GM12875 (cell line): ENCODE results near the gene DSP.

Source experiments
- H3K4me3 ChIP-seq: one replicate; pipeline ENCODE4 v1.5.1; 2011; ENCODE audit warnings: low read depth, low read length, control low read depth
- TF ChIP-seq, protein P1 (sequence below): IDR thresholded peaks from 2 replicates; pipeline ENCODE4 v1.5.1; 2011; ENCODE audit warnings: low read depth, mild to moderate bottlenecking, control low read depth, inconsistent platforms, low read length, moderate library complexity, borderline replicate concordance; ENCODE audit not compliant: insufficient read depth

The DSP gene

DNA sequence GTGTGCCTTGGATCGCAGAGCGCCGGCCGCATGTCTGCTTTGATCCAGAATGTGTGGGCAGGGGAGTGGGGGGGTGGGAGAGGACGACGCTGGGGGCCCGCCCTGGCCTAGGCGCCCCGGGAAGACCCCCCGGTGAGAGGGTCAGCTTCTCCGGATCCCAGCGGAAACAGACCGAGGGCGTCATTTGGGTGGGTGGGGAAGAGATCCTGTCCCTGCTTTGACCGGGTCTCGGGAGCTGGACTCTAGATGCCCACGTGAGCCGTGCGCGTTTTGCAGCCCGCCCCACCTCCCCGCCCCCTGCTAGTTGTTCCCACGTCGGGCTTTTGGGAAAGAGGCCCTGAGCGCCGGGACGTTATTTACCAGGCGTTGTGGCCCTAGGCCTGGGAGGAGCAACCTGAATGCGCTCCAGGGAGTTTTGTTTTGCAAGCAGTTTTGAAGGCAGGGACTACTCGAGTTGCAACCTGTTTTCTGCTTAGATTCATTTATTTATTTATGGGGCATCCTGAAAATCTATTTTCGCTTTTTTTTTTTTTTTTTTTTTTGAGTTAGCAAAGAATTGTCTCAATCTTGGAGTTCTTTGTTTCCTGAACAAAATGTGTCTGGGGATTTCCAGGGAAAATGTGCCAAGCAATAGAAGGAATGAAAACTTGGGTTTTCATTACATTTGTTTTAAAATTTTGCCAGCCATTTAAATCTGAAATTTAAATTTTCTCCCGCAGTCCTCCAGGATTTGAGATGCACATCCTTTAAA, 1.6 kb downstream of the DSP start:
- TF ChIP-seq, protein P1, sequence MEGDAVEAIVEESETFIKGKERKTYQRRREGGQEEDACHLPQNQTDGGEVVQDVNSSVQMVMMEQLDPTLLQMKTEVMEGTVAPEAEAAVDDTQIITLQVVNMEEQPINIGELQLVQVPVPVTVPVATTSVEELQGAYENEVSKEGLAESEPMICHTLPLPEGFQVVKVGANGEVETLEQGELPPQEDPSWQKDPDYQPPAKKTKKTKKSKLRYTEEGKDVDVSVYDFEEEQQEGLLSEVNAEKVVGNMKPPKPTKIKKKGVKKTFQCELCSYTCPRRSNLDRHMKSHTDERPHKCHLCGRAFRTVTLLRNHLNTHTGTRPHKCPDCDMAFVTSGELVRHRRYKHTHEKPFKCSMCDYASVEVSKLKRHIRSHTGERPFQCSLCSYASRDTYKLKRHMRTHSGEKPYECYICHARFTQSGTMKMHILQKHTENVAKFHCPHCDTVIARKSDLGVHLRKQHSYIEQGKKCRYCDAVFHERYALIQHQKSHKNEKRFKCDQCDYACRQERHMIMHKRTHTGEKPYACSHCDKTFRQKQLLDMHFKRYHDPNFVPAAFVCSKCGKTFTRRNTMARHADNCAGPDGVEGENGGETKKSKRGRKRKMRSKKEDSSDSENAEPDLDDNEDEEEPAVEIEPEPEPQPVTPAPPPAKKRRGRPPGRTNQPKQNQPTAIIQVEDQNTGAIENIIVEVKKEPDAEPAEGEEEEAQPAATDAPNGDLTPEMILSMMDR: no peak
- H3K4me3 ChIP-seq: no peak overlapping the region

DNA sequence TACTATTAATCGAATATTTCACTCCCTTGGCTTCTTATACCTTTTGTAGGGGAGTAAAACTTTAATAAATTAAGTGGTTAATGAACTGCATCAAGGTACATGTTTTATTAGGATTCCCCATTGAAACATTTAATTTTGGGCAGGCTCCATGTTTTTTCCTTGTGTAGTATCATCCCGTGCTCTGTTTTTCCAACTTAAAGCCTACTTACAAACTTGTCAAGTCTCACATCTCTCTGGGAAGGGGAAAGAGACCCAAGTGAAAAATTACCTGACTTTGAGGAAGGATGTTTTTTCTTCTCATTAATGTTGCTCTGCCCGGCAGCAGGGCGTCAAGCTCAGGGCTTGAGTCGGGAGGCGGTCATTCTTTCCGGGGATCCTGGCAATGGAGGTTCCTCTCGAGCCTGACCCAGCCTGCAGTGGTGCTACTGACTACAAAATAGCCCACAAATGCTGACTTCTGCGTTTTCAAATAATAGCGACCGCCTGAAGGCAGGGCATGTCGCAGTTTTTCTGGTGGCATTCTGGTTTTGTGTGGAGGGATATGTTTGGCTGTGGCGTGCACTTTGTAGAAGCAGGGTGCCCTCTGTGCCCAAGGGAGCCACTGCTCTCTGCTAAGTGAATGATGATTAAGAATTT, 2.4 kb downstream of the DSP start:
- no peak overlapping the region for H3K4me3 ChIP-seq
- TF ChIP-seq, protein P1: no peak

DNA sequence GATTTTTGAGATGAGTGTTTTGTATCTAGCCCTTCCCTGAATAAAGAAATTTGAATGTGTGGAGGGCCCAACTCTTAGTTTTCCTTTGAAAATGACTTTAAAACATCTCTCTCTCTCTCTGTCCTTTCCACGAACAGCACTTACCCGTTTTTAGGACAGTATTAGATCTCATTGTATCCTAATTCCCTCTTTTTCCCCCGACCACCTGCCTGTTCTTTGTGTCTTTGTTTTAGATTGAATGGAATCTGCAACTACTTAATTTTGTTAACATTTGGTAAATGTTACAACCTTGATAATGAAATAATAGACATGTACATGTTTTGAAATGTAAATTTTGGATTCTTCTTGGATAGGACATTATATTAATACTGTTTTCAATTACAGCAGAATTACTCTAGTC, 3.1 kb downstream of the DSP start:
- TF ChIP-seq, protein P1: no peak
- H3K4me3 ChIP-seq: no peak overlapping the region

DNA sequence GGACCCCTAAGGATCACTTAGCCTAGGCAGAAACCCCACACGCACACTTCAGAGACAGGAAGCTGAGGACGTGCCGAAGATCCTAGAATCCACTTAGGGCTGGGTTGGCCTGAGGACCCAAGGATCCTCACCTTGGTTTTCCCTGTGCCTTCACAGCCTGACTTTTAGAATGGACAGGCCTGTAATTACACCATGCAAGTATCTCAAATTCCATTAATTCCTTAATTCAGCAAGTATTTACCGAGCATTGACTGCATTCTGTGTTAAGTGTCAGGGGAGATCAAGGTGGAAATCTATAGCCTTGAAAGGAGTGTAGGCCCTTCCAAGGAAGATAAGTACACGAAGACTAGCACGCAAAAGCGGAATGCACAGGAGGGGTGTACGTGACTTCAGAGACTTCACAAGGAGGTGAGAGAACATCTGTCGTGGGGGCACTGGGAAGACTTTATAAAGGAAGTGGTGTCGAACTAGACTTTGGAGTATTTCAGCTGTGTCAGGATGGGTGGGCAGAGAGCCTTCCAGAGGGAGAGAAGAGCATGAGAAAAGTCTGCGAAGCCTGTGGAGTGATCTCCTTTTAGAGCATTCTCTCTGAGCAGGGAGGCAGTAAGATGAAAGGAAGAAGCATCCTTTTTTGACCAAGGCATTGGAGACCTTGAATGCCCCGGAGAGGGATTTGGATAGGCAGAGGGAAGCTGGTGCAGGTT, 4.0 kb downstream of the DSP start:
- TF ChIP-seq, protein P1: no peak
- H3K4me3 ChIP-seq: no peak overlapping the region

DNA sequence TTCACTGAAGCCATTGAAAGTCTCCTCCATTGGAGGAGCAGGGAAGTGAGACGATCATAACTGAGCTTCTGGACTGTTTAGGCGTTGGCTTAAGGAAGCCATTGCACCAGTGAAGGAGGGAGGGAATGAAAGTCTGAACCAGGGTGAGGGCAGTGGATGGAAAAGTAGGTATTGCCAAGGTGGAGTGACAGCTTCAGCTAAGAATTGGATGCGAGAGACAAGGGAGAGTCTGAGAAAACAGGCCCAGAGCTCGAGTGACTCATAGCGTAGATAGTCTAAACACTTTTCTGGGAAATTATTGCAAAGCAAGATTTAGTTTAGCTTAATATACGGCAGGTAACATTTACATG, 4.5 kb downstream of the DSP start:
- no peak overlapping the region for H3K4me3 ChIP-seq
- TF ChIP-seq, protein P1: no peak

DNA sequence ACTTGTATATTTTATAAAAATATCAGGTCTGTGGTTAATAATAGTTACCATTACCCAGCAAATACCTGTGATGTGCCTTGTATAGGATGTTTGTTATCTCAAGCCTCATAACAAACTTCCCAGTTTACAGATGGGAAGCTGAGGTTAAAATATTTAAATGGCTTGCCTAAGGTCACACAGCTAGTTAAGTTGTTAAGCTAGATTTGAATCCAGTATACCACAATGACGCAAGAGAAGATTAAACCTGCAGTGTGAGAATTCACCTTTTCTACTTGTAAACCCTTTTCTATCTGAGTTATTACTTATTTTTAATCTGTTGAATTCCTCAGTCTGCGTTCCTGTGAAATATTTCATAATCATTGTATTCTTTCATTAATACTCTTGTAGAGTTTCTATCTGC, 4.9 kb downstream of the DSP start:
- TF ChIP-seq, protein P1: no peak
- no peak overlapping the region for H3K4me3 ChIP-seq

DNA sequence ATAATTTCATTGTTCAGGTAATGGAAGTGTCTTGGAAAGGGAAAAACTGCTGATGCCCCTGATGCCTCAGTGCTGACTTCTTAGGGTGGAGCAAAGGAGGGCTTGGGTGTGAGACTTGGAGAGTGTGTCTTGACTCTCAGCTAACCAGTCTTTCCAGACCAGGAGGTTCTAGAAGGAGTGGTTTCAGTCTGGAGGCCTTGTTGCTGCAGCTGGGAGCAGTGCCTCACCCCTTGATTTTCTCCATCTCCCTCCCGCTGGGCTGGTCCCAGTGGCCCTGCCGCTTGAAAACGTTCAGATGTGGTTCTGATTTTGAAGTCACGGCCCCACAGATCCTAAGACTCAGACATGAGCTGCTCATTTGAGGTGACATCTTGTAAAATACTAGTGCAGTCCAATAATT, 5.4 kb downstream of the DSP start:
- TF ChIP-seq, protein P1: no peak
- no peak overlapping the region for H3K4me3 ChIP-seq
